Lower lobe of right lung (tissue), 2 donors: Measurements from ENCODE around the gene LETMD1. TPM values are rescaled to one million over a fixed set of nuclear protein-coding genes. Genes with fewer than 3 reads are reported as not detected.

Source experiments
- ATAC-seq, 2 donors: fragments of 200-7000 bp; cut with Tn5 transposase; one replicate each; pipeline ENCODE4 v1.9.1; 2020 to 2022; ENCODE audit warnings: mild to moderate bottlenecking in 2 of 2, moderate library complexity in 2 of 2
- DNase-seq: peaks from one replicate; pipeline ENCODE4 v3.0.0-alpha.2; 2020
- H3K27ac ChIP-seq: fragments of 200-600 bp; one replicate; pipeline ENCODE4 v1.8.0; 2022
- H3K27me3 ChIP-seq: fragments of 200-600 bp; one replicate; pipeline ENCODE4 v1.8.0; 2022; ENCODE audit warnings: low read depth
- H3K36me3 ChIP-seq: fragments of 200-600 bp; one replicate; pipeline ENCODE4 v1.8.0; 2022; ENCODE audit warnings: mild to moderate bottlenecking
- H3K4me1 ChIP-seq: fragments of 200-600 bp; one replicate; pipeline ENCODE4 v1.8.0; 2022
- H3K4me3 ChIP-seq: fragments of 200-600 bp; one replicate; pipeline ENCODE4 v1.8.0; 2022; ENCODE audit warnings: mild to moderate bottlenecking
- H3K9me3 ChIP-seq: fragments of 200-600 bp; one replicate; pipeline ENCODE4 v1.8.0; 2022
- CTCF ChIP-seq: fragments of 200-600 bp; IDR thresholded peaks from one replicate; pipeline ENCODE4 v1.8.0; 2022; ENCODE audit warnings: antibody characterized with exemption, mild to moderate bottlenecking
- intact Hi-C: fragments of 100-400 bp; cut with DNase I; formaldehyde crosslinking; loops from one replicate; pipeline ENCODE4 v1.11.0; 2022
- total RNA-seq: library from RNA; stranded (reverse); fragmentation: NEBNext Ultra II Directional; extraction: Animal tissue kit (Norgen Biotek cat#: 25700); gene quantifications from one replicate; pipeline ENCODE4 v1.2.1, GENCODE V29; 2021
- donor health status: DM: no; HTN: yes; CAD: no; lungs with severe emphysema.

LETMD1 gene
- total RNA-seq, 1 donor from 2014 or later: 69.6 TPM

GRCh38 chr12:51056242-51056641 lies 8.1 kb downstream of the LETMD1 start:
- ATAC-seq (peak; percentile 72 to 76), DNase-seq (peak; percentile 57)
- Histone ChIP-seq H3K9me3 (no peaks in the 10 kb centered on the region), H3K27me3 (no peaks in the 10 kb centered on the region), H3K36me3 (peaks cover 99% of the 10 kb centered on the region), H3K4me3 (no peak overlapping the region), H3K4me1 (peaks cover 5% of the 10 kb centered on the region), H3K27ac (no peak overlapping the region)
- intact Hi-C loops: no loop called here
- no peak for TF ChIP-seq CTCF

DNA sequence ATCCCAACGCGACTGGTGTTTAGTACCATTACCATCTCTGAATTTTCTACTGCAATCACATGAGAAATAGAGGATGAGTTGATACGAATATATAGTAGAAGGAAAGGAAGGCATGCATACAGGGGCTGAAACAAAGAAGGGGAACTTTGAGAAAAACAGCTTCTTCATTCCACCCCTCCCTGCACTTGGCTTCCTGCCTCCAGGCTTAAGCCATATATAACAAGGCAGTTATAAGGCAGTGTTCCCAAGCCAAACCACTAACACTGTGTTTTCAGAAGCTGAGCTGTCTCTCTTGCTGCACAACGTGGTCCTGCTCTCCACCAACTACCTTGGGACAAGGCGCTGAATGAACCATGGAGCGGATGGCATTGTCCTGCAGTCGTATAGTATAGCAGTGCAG lies 11.0 kb downstream of the LETMD1 start:
- no peak for DNase-seq
- H3K27me3 ChIP-seq: no peaks in the 10 kb centered on the region
- H3K4me3 ChIP-seq: no peak overlapping the region
- no peak overlapping the region for H3K27ac ChIP-seq
- H3K9me3 ChIP-seq: no peaks in the 10 kb centered on the region
- intact Hi-C loops: no loop called here
- no peak for ATAC-seq
- TF ChIP-seq CTCF: no peak
- H3K4me1 ChIP-seq: no peaks in the 10 kb centered on the region
- H3K36me3 ChIP-seq: peaks cover 100% of the 10 kb centered on the region

DNA sequence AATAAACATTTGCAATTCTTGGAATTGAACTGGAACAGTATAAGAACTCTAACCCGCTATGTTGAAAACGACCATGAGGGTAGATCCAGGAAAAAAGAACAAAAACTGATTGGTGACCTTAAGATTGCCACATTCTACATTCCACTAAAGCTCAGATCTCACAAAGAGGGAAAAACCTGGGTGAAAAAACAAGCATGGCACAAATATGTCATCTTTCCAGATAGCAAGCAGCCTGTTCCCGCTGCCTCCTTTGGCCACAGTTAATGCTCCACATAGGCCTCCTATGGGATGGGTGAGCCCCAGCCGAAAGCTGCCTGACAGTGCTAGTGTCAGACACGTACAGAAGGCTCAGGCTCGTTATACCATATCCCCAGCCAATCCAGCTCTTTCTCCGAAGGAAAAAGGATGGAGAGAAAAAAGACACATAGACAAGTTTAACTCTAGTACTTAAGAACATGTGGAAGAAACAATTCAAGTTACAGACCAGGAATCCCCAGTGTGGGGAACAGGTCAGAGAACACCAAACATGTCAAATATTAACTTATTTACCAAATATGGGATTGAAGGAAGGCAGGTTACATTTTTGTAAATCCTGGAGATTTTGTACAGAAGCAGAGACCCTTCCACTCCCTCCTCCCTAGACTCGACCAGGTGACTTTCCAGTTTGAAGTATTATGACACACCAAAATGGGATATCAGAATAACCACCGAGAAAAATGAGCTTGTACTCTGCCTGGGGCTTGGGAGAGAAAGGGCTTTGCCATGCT lies 14.7 kb downstream of the LETMD1 start:
- no peak for TF ChIP-seq CTCF
- Histone ChIP-seq H3K27me3 (no peaks in the 10 kb centered on the region), H3K4me1 (no peaks in the 10 kb centered on the region), H3K4me3 (no peak overlapping the region), H3K27ac (no peak overlapping the region), H3K36me3 (peaks cover 100% of the 10 kb centered on the region), H3K9me3 (no peaks in the 10 kb centered on the region)
- ATAC-seq (no peak), DNase-seq (no peak)
- intact Hi-C loops: no loop called here

DNA sequence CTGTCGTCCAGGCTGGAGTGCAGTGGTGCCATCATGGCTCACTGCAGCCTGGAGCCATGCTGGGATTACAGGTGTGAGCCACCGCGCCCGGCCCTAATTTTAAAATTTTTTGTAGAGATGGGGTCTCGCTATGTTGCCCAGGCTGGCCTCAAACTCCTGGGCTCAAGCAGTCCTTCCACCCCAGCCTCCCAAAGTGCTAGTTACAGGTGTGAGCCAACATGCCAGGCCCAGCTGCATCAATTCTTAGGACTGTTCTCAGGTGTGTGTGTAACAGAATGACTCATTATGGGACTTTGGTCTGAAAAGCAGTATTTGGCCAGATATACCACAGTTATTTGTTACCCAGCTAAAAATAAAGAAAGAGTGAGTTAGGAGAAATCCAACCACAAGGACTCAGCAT lies 17.4 kb downstream of the LETMD1 start:
- Histone ChIP-seq H3K36me3 (peaks cover 98% of the 10 kb centered on the region), H3K9me3 (no peaks in the 10 kb centered on the region), H3K4me3 (no peak overlapping the region), H3K27me3 (no peaks in the 10 kb centered on the region), H3K4me1 (no peaks in the 10 kb centered on the region), H3K27ac (no peak overlapping the region)
- TF ChIP-seq CTCF: no peak
- intact Hi-C loops: no loop called here
- ATAC-seq (no peak), DNase-seq (no peak)

DNA sequence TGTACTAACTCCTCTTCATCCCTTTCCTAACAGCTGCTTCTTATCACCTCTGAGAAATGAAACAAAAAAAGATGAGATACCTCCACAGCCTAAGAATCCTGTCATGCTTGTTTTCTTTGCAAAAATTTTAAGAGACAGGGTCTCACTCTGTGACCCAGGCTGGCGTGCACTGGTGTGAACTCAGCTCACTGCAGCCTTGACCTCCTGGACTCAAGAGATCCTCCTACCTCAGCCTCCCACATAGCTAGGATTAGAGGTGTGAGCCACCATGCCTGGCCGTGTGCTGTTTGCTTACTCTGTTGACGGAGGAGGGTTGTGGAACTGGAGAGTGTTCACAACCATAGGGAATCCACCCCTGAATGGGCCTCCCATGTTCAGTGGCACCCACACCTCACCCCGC lies 19.1 kb downstream of the LETMD1 start:
- no peaks in the 10 kb centered on the region for H3K27me3 ChIP-seq
- H3K27ac ChIP-seq: no peak overlapping the region
- no peak overlapping the region for H3K4me3 ChIP-seq
- ATAC-seq (no peak), DNase-seq (no peak)
- H3K4me1 ChIP-seq: no peaks in the 10 kb centered on the region
- TF ChIP-seq CTCF: no peak
- intact Hi-C loops: no loop called here
- H3K9me3 ChIP-seq: no peaks in the 10 kb centered on the region
- peaks cover 98% of the 10 kb centered on the region for H3K36me3 ChIP-seq
